ENCODE data around the gene COA8. TPM values are rescaled to one million over a fixed set of nuclear protein-coding genes. Genes with fewer than 3 reads are reported as not detected.
A peak's percentile ranks its signal among the peaks of the same experiment; 100 is the strongest.

COA8 gene
- total RNA-seq, 4 donors from 2014 or later = 25.9 to 50.4 (median 33.6) TPM

GRCh38 chr14:103574707-103575285 is 12.0 kb downstream of the COA8 start:
- WGBS, 2 donors = 90 to 95% methylated on average over 18 of the region's 18 CpGs
- Histone ChIP-seq H3K4me1 (peaks cover 20 to 59% of the 10 kb centered on the region in 2 donors), H3K27ac (peak overlapping the region in 2 of 3 donors; percentile 65 to 89), H3K27me3 (no peaks in the 10 kb centered on the region), H3K36me3 (peaks cover 0 to 10% of the 10 kb centered on the region in 2 donors), H3K9me3 (no peaks in the 10 kb centered on the region), H3K4me3 (replicated peaks in 1 of 3) (no peak overlapping the region)
- TF ChIP-seq CTCF (IDR thresholded peaks at IDR 0.05) (no peak), POLR2A (IDR thresholded peaks at IDR 0.05) (no peak)
- intact Hi-C loops (cut with DNase I) = loop anchor here (5.0 to 10.0 kb wide), 2 partner anchors 53 to 340 kb away; partner anchors contain the start of gene KLC1
- no peak for DNase-seq

GRCh38 chr14:103576371-103577024 is 13.7 kb downstream of the COA8 start:
- H3K4me1 ChIP-seq = peaks cover 13 to 48% of the 10 kb centered on the region in 2 donors
- intact Hi-C loops (cut with DNase I) = loop anchor here (5.0 to 10.0 kb wide), 2 partner anchors 51 to 338 kb away; partner anchors contain the start of gene KLC1
- no peaks in the 10 kb centered on the region for H3K9me3 ChIP-seq
- peaks cover 0 to 10% of the 10 kb centered on the region in 2 donors for H3K36me3 ChIP-seq
- TF ChIP-seq POLR2A (IDR thresholded peaks at IDR 0.05) (peak in 1 of 2 donors; percentile 39), CTCF (IDR thresholded peaks at IDR 0.05) (no peak)
- WGBS, 2 donors = 15 to 27% methylated on average over 9 of the region's 9 CpGs
- no peak overlapping the region for H3K4me3 ChIP-seq (replicated peaks in 1 of 3)
- DNase-seq = peak; percentile 99
- H3K27ac ChIP-seq = peak overlapping the region; percentile 83 to 92 (median 89)
- H3K27me3 ChIP-seq = no peaks in the 10 kb centered on the region

GRCh38 chr14:103578401-103579075 is 15.8 kb downstream of the COA8 start:
- Histone ChIP-seq H3K9me3 (no peaks in the 10 kb centered on the region), H3K27ac (no peak overlapping the region), H3K27me3 (no peaks in the 10 kb centered on the region), H3K36me3 (peaks cover 0 to 14% of the 10 kb centered on the region in 2 donors), H3K4me3 (replicated peaks in 1 of 3) (no peak overlapping the region), H3K4me1 (peaks cover 13 to 38% of the 10 kb centered on the region in 2 donors)
- intact Hi-C loops (cut with DNase I) = loop anchor here (5.0 to 10.0 kb wide), 2 partner anchors 49 to 336 kb away; partner anchors contain the start of gene KLC1
- no peak for TF ChIP-seq POLR2A (IDR thresholded peaks at IDR 0.05)
- no peak for TF ChIP-seq CTCF (IDR thresholded peaks at IDR 0.05)
- WGBS, 2 donors = 93% methylated on average over 9 to 12 of the region's 12 CpGs
- no peak for DNase-seq

- no peak overlapping the region for H3K27ac ChIP-seq
- H3K36me3 ChIP-seq = peaks cover 0 to 14% of the 10 kb centered on the region in 2 donors
- H3K27me3 ChIP-seq = no peaks in the 10 kb centered on the region
- H3K9me3 ChIP-seq = no peaks in the 10 kb centered on the region
- WGBS, 2 donors = 96 to 97% methylated on average over 11 of the region's 11 CpGs
- no peak for TF ChIP-seq POLR2A (IDR thresholded peaks at IDR 0.05)
- TF ChIP-seq CTCF (IDR thresholded peaks at IDR 0.05) = no peak
- DNase-seq = no peak
- H3K4me3 ChIP-seq (replicated peaks in 1 of 3) = no peak overlapping the region
- intact Hi-C loops (cut with DNase I) = no loop called here
- peaks cover 9 to 12% of the 10 kb centered on the region in 2 donors for H3K4me1 ChIP-seq
Observed at GRCh38 chr14:103581206-103581605, 18.4 kb downstream of the COA8 start.
